Measurements from ENCODE around the gene JAG2. TPM values are rescaled to one million over a fixed set of nuclear protein-coding genes. Genes with fewer than 3 reads are reported as not detected.

Gene JAG2
- total RNA-seq, 3 donors from 2014 or later (not counting 1 experiment from before 2014, with no cell fraction given): 3.5 to 6.6 (median 6.1) TPM

DNA sequence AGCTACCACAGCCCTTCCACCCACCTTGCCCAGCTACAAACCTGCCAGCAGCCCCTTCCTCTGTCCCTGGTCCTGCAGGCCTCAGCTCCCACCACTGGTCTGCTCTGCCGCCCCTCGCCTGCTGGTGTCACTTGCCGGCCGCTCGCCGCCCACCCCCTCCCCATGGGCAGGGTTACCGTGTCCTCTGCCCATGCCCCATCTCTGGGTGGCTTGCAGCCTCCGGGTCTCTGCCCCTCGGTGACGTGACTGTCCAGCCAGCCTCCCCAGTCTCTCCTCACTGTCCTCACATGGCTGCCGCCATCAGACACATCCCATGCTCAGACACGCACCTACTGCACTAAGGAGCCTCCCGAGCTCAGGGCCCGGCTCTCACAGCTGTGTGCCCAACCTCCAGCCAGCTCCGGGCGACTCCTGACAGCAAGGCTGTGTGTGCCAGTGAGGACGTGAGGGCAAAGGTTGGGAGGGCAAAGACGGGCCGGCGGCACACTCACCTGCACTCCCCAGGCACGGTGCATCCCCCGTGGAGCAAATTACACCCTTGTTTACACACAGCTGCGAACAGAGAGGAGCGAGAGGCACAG is 13.4 kb downstream of the JAG2 start:
- 92% methylated on average over 24 of the region's 24 CpGs for WGBS (ENCODE audit: insufficient coverage)
- no peak overlapping the region for H3K27ac ChIP-seq (ENCODE audit: low read length)
- TF ChIP-seq, protein P1, sequence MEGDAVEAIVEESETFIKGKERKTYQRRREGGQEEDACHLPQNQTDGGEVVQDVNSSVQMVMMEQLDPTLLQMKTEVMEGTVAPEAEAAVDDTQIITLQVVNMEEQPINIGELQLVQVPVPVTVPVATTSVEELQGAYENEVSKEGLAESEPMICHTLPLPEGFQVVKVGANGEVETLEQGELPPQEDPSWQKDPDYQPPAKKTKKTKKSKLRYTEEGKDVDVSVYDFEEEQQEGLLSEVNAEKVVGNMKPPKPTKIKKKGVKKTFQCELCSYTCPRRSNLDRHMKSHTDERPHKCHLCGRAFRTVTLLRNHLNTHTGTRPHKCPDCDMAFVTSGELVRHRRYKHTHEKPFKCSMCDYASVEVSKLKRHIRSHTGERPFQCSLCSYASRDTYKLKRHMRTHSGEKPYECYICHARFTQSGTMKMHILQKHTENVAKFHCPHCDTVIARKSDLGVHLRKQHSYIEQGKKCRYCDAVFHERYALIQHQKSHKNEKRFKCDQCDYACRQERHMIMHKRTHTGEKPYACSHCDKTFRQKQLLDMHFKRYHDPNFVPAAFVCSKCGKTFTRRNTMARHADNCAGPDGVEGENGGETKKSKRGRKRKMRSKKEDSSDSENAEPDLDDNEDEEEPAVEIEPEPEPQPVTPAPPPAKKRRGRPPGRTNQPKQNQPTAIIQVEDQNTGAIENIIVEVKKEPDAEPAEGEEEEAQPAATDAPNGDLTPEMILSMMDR (IDR thresholded peaks at IDR 0.05): no peak
- no peaks in the 10 kb centered on the region for H3K36me3 Mint-ChIP-seq
- H3K27ac Mint-ChIP-seq: no peak overlapping the region
- no peaks in the 10 kb centered on the region for H3K36me3 ChIP-seq (ENCODE audit: control insufficient read depth, insufficient read depth, low read length)
- no peak overlapping the region for H3K4me3 ChIP-seq (ENCODE audit: low read length)
- no peaks in the 10 kb centered on the region for H3K27me3 ChIP-seq (ENCODE audit: control insufficient read depth, insufficient read depth, low read length)
- no peaks in the 10 kb centered on the region for H3K9me3 ChIP-seq (ENCODE audit: control insufficient read depth, insufficient read depth, low read length)
- ATAC-seq (no peak), DNase-seq (no peak)
- no peaks in the 10 kb centered on the region for H3K4me1 Mint-ChIP-seq
- no peaks in the 10 kb centered on the region for H3K27me3 Mint-ChIP-seq (ENCODE audit: low read depth in 2 of 2)
- intact Hi-C loops (cut with micrococcal nuclease): no loop called here
- H3K9me3 Mint-ChIP-seq: no peaks in the 10 kb centered on the region
- no peak overlapping the region for H3K4me3 Mint-ChIP-seq
- H3K4me1 ChIP-seq (ENCODE audit: control insufficient read depth, insufficient read depth, low read length): peaks cover 6% of the 10 kb centered on the region

DNA sequence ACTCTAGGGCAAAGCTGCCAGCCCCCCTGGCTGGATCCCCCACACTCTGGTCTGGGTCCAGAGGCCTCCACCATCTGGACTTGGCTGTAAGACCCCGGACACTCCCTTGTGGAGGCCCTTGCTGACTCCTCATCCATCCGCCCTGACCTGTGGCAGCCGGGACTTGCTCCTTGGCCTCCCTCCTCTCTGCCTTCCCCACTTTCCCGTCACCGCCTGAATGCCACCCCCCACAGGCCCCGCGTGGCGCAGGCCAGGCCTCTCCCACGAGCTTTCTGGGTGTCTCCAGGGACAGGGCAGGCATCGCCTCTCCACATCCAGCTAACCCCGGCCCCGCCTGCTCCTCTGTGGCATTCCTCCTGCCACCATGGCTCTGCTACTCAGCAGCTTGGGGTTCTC is 14.1 kb downstream of the JAG2 start:
- TF ChIP-seq, protein P1 (IDR thresholded peaks at IDR 0.05): no peak
- Histone ChIP-seq H3K4me3 (ENCODE audit: low read length) (no peak overlapping the region), H3K27me3 (ENCODE audit: control insufficient read depth, insufficient read depth, low read length) (no peaks in the 10 kb centered on the region), H3K27ac (ENCODE audit: low read length) (no peak overlapping the region), H3K9me3 (ENCODE audit: control insufficient read depth, insufficient read depth, low read length) (no peaks in the 10 kb centered on the region), H3K4me1 (ENCODE audit: control insufficient read depth, insufficient read depth, low read length) (peaks cover 6% of the 10 kb centered on the region), H3K36me3 (ENCODE audit: control insufficient read depth, insufficient read depth, low read length) (no peaks in the 10 kb centered on the region)
- Mint-ChIP-seq H3K4me3 (no peak overlapping the region), H3K27ac (no peak overlapping the region), H3K36me3 (no peaks in the 10 kb centered on the region), H3K4me1 (no peaks in the 10 kb centered on the region), H3K9me3 (no peaks in the 10 kb centered on the region), H3K27me3 (ENCODE audit: low read depth in 2 of 2) (no peaks in the 10 kb centered on the region)
- intact Hi-C loops (cut with micrococcal nuclease): no loop called here
- WGBS (ENCODE audit: insufficient coverage): 75% methylated on average over 12 of the region's 12 CpGs
- ATAC-seq (no peak), DNase-seq (no peak)

DNA sequence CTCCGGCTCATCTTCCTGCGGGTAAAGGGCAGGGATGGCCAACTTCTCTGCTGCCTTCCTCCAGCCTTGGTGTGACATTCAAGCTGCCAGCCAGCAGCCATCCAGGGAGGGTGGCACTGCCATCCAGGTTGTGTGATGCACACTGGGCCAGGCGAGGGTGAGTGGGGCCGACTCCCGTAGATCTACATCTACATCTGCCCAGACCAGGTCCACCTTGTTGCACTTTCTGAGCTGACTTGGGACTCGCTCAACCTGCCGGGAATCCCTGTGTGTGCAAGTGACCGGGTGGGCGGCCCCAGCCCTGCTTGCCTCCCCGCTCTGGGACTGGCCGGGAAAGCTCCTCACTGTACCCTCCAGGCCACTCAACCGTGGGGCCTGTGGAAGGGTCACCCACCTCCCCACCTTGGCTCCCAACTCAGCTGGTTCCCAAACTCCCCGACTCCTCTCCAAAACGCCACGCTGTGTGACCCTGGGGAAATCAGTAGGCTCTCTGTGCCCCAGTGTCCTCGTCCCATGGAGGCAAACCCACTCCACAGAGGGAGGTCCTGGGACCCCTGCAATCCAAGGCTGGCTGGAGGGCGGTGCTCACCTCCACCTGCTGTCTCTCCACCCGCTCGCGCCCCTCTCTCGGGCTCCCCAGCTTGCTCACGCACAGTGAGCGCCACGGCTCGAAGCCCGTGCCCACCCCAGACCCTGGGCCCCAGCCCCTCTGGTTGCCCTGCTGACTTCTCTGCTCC is 14.7 kb downstream of the JAG2 start:
- intact Hi-C loops (cut with micrococcal nuclease): no loop called here
- Mint-ChIP-seq H3K27ac (no peak overlapping the region), H3K27me3 (ENCODE audit: low read depth in 2 of 2) (no peaks in the 10 kb centered on the region), H3K36me3 (no peaks in the 10 kb centered on the region), H3K4me3 (no peak overlapping the region), H3K4me1 (no peaks in the 10 kb centered on the region), H3K9me3 (no peaks in the 10 kb centered on the region)
- DNase-seq (no peak), ATAC-seq (no peak)
- Histone ChIP-seq H3K27ac (ENCODE audit: low read length) (no peak overlapping the region), H3K27me3 (ENCODE audit: control insufficient read depth, insufficient read depth, low read length) (no peaks in the 10 kb centered on the region), H3K4me3 (ENCODE audit: low read length) (no peak overlapping the region), H3K4me1 (ENCODE audit: control insufficient read depth, insufficient read depth, low read length) (peaks cover 6% of the 10 kb centered on the region), H3K9me3 (ENCODE audit: control insufficient read depth, insufficient read depth, low read length) (no peaks in the 10 kb centered on the region), H3K36me3 (ENCODE audit: control insufficient read depth, insufficient read depth, low read length) (no peaks in the 10 kb centered on the region)
- TF ChIP-seq, protein P1 (IDR thresholded peaks at IDR 0.05): no peak
- 88% methylated on average over 26 of the region's 26 CpGs for WGBS (ENCODE audit: insufficient coverage)

Measured in natural killer cell (primary cell).